Hematopoietic multipotent progenitor cell treated with erythropoietin and hydrocortisone succinate and interleukin-3 and kit ligand, for 17 days (in vitro differentiated cells): ENCODE data around the gene ACBD6.

ENCODE experiments used
- DNase-seq: peaks from one replicate; pipeline ENCODE4 v3.0.0-alpha.2; 2015; ENCODE audit warnings: low spot score

Gene ACBD6

DNA sequence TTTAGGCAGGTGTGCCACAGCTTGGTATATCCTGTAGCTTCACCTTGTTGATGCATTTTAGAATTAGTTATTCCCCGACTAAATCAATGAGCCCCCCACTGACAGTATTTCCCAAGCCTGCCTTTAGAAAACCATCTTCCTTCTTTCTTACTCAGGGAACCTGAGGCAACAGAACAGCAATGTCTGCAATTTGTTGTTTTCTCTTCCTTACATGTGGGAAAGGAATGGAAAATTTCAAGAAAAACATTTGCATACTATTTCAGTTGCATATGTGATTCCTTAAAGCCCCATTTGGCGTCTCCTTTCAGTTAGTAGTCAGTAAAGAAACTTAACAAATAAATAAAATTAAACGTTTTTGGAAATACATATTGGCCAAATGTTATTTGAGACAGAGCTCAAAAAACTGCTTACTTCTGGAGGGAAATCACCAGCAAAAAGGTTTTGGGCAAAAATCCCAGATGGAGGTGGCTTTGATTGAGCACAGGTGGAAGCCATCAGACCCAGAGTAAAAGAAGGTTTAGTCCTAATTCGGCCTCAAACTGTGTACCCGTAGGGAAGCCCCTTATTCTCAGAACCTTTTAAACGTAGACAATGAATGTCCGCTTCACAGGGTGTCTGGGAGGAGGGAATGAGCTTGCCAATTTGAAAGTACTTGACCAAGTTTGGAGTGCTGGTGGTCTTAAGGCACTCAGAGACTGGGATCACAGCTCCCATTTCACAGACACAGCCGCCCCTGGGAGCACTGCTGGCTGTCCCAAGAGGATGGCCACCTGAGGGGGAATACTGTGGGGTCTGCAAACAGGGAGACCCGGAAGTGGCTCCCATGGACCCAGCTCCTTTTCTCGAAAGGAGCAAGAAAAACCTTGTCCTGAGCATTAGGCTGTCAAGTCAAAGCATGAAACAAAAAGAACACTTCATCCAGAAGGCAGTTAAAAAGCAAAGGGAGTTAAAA, 263.0 kb downstream of the ACBD6 start:
- no peak for DNase-seq

- DNase-seq: no peak
These were observed 263.7 kb downstream of the ACBD6 start for GRCh38 chr1:180238675-180239074.
